GM21367 (cell line): Measurements from ENCODE around the gene PPP1R1C.

Experiments used
- ATAC-seq: cut with Tn5 transposase; IDR thresholded peaks from one replicate; pipeline ENCODE4 v1.9.1; 2021; ENCODE audit not compliant: unreplicated experiment

PPP1R1C gene

DNA sequence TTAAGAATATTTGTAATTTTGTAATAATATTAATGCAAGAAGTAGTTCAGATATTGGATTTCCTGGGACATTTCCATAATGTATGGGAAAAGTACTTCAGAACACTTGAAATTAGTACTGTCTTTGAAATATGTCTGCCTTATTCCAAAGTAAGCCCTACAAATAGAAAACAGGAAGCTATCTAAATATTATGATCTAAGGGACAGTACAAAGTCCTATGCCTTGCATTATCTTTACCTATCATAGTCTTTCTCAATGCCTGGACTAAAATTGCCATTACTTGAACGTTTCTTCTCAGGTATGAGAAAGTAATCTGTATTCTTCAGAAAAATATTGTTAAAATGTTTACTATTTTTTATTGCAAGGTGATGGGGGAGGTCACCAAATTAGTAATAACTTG, 113.0 kb downstream of the PPP1R1C start:
- no peak for ATAC-seq

DNA sequence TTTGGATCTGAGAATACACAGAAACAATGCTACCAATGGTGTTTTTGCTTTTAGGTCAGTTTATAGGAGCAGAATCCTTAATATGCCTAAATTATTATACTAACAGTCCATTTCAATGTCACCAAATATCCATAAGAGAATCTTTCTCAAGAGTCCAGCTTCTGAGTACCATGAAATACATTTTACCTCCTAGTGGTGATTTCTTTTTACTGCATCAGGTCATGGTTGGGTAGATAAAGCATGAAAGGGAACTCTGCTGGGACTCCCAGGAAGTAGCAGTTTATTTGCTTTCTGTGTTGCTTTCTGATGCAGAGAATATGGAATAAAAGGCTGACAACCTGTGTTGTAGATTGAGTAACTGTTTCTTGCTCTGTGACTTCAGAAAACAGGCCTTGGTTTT, 115.6 kb downstream of the PPP1R1C start:
- ATAC-seq: no peak

DNA sequence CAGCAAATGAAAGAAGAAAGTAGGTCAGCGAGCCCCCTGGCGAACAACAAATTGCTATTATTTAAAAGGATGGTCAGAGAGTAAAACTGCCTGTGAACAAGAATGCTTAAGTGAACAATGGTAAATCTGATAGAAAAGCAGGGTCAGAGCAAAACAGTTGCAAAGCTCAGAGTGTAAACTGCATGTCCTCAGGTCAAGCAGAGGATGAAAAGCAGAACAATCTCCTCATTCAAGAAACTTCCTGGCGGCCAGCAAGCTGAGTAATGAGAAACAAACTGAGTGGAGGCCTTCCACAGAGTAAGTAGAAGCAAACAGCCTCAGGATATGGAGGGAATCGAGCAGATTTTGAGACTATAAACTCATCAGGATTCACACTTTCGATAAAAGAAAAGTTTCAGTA, 117.9 kb downstream of the PPP1R1C start:
- no peak for ATAC-seq

DNA sequence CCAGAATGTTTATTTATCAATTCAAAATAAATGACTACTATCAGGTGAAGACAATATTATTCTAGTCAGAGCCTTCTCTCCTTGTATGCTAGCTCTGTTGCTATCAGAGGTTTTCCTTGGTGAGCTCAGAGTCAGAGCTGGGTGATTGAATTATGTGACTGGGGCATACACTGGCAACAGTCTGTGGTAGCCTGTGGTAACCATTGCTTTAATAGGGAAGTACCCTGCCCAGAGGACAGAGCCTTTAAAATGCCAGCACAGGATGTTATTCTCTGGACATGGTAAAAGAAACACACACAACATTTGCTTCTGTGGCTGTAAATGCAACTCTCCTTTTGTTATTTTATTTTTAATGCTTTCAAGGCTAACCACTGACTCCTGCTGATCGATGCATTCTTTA, 124.7 kb downstream of the PPP1R1C start:
- no peak for ATAC-seq

DNA sequence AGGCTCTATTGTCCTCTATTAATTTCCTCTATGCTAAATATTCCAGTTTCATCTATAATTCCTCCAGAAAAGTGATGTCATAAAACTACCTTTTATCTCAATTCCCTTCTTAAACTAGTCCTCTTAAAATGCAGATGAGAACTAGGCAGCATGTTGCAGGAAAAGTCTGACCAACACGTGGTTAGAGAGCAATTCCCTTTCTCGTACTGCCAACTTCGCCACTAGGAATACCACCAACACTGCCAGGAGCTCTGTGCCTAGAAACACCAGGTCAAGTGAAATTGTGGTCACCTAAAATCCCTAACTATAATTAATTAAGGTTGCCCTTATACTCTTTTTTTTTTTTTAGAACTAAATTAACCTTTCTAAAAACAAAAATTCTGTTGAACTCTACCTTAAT, 127.7 kb downstream of the PPP1R1C start:
- ATAC-seq: no peak

DNA sequence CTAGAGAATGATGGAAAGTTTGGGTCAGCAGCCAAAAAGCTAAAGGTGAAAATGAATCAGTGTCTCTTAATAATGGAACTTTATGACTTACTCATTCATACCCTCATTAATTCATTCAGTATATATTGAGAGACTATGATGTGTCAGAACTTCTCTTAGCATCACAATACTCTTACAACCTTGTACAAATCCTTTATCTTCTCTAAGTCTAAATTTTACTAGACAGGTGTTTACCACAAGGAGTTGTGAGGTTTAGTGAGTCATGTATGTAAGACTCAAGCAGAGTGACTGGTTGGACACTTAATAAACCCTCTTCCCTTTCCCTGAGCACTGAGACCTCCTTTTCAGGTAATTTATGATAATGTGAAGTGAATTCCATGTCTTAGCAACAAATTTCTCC, 129.6 kb downstream of the PPP1R1C start:
- no peak for ATAC-seq

DNA sequence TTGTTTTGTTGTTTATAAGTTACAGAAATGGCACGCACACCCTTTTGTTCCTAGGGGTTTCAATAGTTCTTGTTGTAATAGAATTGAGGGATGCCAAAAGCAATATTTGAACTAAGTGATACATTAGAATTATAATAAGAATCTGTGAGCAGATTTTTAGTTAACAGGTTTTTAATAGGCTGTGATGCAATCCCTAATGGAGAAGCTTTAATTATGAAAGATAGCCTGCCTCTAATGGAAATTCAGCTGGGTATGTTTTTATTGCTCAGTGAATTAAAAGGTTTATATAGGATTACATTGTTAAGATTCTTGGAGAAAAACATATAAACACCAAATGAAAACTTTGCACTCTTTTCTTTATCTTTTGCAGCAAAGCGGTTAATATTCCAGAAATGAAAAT, 131.1 kb downstream of the PPP1R1C start:
- ATAC-seq: no peak

DNA sequence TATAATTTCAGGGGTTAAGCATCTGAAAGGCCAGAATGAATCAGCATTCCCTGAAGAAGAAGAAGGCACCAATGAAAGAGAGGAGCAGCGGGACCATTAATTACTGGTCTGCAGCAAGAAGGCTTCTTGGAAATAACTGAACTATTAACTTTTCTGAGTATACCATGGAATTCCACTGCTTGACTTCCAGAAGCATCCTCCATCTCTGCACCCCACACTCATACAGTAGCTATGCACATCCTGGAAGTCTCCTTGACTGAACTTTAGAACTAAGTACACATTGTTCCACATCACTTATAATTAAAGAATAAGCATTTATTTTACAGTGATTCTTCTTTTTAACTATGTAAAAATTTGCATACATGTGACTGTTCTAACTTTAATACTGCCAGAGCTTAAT, 131.5 kb downstream of the PPP1R1C start:
- ATAC-seq: no peak

DNA sequence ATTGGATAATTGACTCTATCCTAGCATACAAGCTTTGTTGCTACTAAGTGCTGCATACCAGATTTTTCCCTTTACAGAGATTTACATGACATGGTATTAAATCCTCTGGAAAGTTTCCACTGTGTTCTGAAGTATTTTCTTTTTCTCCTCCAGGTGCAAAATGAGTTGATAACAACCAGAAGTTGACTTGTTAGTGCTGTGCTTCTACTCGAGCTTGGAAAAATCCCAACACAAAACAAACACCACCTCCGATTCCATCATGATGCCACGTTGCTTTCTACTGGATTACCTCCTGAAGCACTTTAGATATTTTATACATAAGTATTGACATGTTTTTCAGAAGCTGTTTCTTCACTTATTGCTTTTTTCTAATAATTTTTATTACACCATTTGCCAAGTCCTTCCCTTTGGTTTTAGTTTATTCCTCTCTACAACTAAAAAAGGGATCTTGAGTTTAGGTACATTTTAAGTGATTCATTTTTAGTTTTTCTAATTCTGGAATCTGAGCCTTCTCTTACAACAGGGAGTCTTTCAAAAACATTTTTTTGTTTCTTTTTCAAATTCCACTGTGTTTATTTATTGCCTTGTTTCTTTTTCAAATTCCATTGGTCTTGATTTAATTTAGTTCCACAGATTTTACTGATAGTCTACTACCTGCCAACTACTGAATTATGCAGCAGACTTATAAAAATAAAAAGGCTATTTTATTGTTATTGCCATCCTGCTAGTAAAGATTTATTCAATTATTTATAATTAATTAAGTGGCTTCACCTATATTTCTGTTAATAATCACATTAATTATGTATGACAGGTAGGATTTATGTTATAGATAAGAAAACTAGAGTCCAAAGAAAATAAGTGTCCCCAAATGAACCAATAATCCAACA, 143.4 kb downstream of the PPP1R1C start:
- no peak for ATAC-seq

DNA sequence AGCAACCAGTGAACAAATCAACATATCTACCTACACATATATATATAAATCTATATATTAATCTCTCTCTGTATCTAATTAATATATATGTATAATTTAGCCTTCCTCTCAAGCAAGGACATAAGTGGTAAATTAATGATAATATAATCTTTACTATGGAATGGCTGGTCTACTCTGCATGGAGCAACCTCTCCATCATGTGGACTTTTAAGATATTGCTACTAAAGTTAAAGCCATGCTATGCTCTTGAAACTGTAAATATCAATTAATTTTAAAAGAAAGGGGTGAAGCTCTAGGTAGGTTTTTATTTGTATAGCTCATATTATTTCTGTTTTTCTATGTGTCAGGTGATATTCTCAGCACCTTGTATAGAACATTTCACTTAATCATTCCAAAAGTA, 147.0 kb downstream of the PPP1R1C start:
- ATAC-seq: no peak

DNA sequence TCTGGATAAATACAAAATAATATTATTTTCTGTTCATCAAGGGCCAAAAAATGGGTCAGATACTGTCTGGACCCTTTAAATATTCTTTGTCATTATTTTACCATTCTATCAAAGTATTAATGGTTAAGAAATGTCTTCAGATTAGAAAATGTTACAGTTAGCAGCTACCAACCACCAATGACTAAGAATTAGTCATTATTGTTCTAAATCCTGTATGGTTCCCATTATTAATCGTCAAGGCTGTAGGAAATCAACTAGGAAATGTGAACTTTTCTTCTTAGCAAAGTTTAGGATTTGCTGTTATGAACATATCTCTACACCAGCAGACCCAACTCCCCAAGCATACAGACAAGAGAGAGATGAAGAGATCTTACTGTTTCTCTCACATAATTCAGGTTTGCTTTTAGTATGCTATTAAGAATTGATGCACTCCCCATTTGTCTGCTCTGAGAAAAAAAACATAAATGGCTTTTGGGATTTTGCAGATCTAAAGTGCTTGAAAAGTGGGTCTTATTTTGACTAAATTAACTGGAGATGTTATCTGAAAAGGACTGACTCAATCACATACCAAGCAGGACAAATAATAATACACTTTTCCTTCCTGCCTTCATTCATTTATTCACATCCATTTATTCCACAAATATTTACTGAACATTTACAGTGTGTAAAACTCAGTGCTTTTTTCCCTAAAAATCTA, 147.7 kb downstream of the PPP1R1C start:
- ATAC-seq: no peak

DNA sequence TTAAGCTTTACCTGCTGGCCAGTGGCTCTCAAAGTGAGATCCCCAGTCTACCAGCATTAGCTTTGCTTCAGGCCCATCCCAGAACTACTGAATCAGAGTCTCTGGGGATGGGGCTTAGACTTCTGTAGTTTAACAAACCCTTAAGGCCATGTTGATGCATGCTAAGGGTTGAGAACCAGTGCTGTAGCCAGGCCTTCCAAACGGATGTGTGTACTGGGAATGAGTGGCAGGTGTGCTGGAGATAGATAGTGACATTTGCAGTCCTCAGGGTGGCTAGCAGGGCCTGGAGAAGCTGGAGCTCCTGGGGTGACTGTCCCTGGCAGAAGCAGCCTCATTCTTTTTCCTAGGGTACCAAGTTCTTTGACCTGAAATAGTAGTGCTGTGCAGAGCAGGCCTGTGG, 148.5 kb downstream of the PPP1R1C start:
- ATAC-seq: no peak

DNA sequence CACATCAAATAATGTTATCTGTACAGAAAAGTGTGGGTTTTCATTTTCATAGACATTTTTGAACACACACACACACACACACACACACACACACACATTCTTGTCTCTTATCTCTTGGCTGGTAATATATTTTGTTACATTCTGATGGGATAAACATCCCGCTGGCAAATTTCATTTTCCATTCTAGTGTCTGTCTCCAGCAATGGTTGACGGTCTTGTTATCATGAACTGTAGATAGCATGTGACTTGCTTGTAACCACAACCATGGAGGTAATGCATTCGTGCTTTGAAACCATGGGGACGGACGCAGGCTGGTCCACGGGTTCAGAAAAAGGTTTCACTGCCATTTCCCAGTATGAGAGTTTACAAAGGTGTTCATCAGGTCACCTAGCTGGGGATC, 156.4 kb downstream of the PPP1R1C start:
- no peak for ATAC-seq

DNA sequence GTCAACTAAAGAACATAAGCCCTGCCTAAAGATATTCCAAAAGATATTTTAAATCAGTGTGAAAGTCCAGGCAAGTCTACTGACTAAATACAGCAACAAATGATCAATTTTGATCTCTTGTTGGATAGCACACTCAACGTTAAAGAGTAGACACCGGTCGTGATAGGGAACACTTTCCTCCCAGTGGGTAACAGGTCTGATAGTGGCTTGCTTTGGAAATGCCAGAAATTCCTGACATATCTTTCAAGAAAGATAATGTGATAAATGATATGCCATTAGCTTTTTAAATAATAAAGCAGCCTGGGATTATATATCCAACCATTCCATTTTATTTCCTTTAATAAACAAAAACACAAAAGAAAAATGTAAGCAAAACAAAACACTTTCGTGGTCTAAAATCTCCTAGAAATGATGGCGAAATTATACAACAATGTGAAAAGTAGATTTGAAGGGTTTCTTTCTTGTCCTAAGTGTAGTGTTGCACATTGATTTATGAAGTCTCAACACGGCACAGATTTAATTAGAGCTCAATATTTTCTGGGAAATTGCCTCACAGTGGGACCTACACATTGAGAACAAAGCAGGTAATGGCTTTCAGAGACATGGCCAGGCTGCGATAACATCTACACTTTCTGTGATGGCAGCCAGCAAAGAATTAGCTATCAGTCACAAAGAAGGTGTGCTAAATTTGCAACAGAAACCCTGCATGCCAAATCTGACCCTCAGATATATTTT, 158.6 kb downstream of the PPP1R1C start:
- ATAC-seq: no peak

DNA sequence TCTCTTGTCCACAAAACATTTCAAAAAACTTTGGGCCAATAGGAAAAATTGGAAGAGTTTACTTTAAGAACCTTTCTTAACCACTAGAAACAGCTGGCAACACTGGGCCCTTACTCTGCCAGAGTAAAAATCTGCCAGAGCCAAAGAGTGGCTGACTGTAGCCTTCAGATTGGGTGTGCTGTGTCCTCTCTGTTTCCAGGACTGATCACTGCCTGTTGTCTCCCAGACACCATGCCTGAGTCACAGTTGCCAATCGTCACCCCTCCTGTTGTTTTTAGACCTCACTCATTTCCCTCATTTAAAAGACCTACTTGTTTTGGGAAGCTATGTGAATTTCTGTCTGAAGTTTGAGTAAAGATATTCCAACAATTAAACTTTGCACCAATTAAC, 159.1 kb downstream of the PPP1R1C start:
- no peak for ATAC-seq

DNA sequence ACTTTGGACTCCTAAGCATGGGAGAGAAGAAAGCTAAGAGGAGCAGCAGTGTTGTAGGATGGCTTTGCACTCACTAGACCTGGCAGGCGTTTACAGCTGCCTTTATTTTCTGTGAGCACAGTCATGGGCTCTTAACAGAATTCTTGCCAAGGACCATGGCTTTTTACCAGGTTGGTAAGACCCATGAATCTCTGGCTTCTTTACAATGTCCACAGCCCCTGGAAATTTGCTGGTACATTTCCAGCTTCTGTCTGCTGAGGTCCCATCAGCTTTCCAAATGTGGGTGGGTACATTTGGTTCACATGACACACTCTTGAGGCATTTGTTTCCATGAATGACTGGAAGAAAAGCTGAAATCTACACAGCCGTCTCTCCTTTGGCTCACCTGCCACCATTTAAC, 162.7 kb downstream of the PPP1R1C start:
- no peak for ATAC-seq

DNA sequence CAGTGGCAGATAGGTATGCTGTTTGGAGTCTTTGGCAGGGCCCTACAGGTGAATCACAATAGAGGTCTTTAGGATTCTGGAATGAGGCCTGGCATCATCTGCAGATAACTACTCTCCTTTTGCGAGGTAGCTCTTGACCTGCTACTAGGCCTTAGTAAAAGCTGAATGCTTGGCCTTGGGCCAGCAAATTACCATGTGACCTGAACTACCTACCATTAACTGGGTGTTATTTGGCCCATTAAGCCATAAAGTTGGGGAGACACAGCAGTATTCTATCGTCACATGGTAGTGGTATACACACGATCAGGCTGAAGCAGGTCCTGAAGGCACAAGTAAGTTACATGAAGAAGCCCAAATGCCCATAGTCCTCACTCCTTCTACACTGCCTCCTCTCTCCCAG, 178.2 kb downstream of the PPP1R1C start:
- ATAC-seq: no peak

DNA sequence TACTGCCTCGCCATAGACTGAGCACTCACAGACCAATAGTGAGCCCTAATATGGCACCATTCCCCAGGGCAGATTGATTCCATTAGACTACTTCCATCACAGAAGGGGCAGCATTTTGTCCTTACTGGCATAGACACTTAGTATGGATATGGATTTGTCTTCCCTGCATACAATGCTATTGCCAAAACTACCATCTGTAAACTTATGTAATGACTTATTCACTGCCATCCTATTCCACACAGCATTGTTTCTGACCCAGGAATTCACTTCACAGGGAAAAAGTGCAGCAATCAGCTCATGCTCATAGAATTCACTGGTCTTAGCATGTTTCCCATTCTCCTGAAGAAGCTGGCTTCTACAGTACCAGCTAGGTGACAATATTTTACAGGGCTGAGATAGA, 179.0 kb downstream of the PPP1R1C start:
- no peak for ATAC-seq

DNA sequence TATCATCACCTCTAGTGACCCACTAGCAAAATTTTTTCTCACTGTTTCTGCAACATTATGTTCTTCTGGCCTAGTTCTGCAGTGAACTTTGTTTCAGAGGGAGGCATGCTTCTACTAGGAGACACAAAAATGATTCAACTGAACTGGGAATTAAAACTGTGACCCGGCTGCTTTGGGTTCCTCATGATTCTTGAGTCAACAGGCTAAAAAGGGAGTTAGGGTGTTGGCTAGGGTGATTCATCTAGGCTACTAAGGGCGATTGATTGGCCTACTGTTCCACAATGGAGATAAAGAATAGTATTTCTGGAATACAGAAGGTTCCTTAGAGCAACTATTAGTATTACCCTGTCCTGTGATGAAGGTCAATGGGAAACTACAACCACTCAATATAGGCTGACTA, 179.5 kb downstream of the PPP1R1C start:
- no peak for ATAC-seq

DNA sequence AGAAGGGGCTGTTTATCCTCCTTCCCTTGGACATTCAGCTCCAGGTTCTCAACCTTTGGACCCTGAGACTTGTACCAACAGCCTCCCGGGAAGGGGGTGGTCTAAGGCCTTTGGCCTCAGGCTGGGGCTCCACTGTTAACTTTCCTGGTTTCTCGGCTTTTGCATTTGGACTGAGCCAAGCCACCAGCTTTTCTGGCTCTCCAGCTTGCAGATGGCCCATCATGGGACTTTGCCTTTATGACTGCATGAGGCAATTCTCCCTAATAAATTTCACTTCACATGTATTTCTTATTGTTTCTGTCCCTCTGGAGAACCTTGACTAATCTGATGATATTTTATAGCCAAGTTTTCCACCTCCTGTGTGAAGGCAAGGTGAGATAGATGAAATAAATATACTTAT, 180.8 kb downstream of the PPP1R1C start:
- ATAC-seq: no peak

DNA sequence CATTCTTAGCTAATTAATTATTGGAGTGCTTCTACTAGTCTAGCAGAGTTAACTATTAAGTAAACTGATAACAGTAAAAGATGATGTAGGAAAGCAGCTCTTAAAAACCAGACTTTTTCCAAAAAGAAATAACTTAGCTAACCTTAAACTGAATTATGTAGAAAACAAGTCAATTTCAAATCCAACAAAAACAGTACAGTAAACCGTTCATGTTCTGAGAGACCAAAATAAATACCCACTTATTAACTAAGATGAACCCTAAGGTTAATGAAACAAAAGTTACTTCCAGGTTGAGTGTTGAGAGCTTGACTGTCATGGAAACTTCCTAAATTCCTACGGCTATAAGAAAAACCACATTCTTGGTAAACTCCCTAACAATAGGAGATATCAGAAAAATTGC, 181.2 kb downstream of the PPP1R1C start:
- ATAC-seq: no peak
